Subcutaneous adipose tissue (tissue), 4 donors: ENCODE data around the gene ACTL8. TPM values are rescaled to one million over a fixed set of nuclear protein-coding genes. Genes with fewer than 3 reads are reported as not detected.

Experiments
- CTCF ChIP-seq: fragments of 450-650 bp; IDR thresholded peaks from one replicate; pipeline ENCODE4 v1.5.1; 2016; ENCODE audit warnings: low read depth, mild to moderate bottlenecking, control low read depth, antibody characterized with exemption, moderate library complexity
- total RNA-seq, 4 donors: library from RNA; depleted of rRNA; stranded (reverse); fragments of >200 nt; gene quantifications; one replicate each; pipeline ENCODE4 v1.1.0, GENCODE V29; 2016

Gene ACTL8
- total RNA-seq, 4 donors from 2014 or later: not detected

- no peak for TF ChIP-seq CTCF
Measured at GRCh38 chr1:17857996-17858395, 102.9 kb downstream of the ACTL8 start.

GRCh38 chr1:17860812-17861211, 105.7 kb downstream of the ACTL8 start:
- TF ChIP-seq CTCF: no peak

GRCh38 chr1:17861685-17862084, 106.6 kb downstream of the ACTL8 start:
- TF ChIP-seq CTCF: no peak

- TF ChIP-seq CTCF: no peak
Measured at GRCh38 chr1:17862121-17862520, 107.0 kb downstream of the ACTL8 start.

GRCh38 chr1:17865912-17866739, 111.0 kb downstream of the ACTL8 start:
- no peak for TF ChIP-seq CTCF

- TF ChIP-seq CTCF: no peak
Measured at GRCh38 chr1:17866740-17867029, 111.6 kb downstream of the ACTL8 start.

GRCh38 chr1:17867470-17867869, 112.3 kb downstream of the ACTL8 start:
- no peak for TF ChIP-seq CTCF
